Stimulated activated CD4-positive, alpha-beta T cell treated with anti-CD3 and anti-CD28 coated beads, Interleukin-4, amount 100 ng/mL, for 1 hour (primary cell): Measurements from ENCODE around the gene DBH.

Experiments used
- DNase-seq: peaks from one replicate; pipeline ENCODE4 v3.0.0-alpha.2; 2020

DBH gene

GRCh38 chr9:133627341-133627740 is 8.8 kb upstream of the DBH start:
- no peak for DNase-seq

- no peak for DNase-seq
Measured at GRCh38 chr9:133628766-133629165, 7.4 kb upstream of the DBH start.

- no peak for DNase-seq
Measured at GRCh38 chr9:133629221-133630110, 6.7 kb upstream of the DBH start.

GRCh38 chr9:133631111-133631510 is 5.1 kb upstream of the DBH start:
- DNase-seq = no peak

GRCh38 chr9:133632806-133633680 is 3.1 kb upstream of the DBH start:
- no peak for DNase-seq

- no peak for DNase-seq
Measured at GRCh38 chr9:133633681-133634080, 2.5 kb upstream of the DBH start.

GRCh38 chr9:133634081-133634691 is 2.0 kb upstream of the DBH start:
- DNase-seq = no peak

GRCh38 chr9:133635098-133635497 is 1.1 kb upstream of the DBH start:
- DNase-seq = no peak

GRCh38 chr9:133636902-133637301 is 739 bp downstream of the DBH start:
- no peak for DNase-seq

GRCh38 chr9:133637451-133638055 is 1.4 kb downstream of the DBH start:
- no peak for DNase-seq

GRCh38 chr9:133638076-133638475 is 1.9 kb downstream of the DBH start:
- DNase-seq = no peak

GRCh38 chr9:133638711-133639110 is 2.5 kb downstream of the DBH start:
- no peak for DNase-seq

- no peak for DNase-seq
Measured at GRCh38 chr9:133639613-133640012, 3.5 kb downstream of the DBH start.

- DNase-seq = no peak
Measured at GRCh38 chr9:133640160-133640559, 4.0 kb downstream of the DBH start.

GRCh38 chr9:133640580-133641395 is 4.6 kb downstream of the DBH start:
- no peak for DNase-seq

- no peak for DNase-seq
Measured at GRCh38 chr9:133641396-133641655, 5.2 kb downstream of the DBH start.

- no peak for DNase-seq
Measured at GRCh38 chr9:133641861-133642595, 5.9 kb downstream of the DBH start.

GRCh38 chr9:133642708-133643361 is 6.7 kb downstream of the DBH start:
- DNase-seq = no peak

GRCh38 chr9:133643362-133643755 is 7.2 kb downstream of the DBH start:
- no peak for DNase-seq

GRCh38 chr9:133643978-133644760 is 8.0 kb downstream of the DBH start:
- no peak for DNase-seq
